ENCODE measurements around the gene UBE2E1.

The UBE2E1 gene

GRCh38 chr3:23793528-23794134 lies 12.1 kb upstream of the UBE2E1 start:
- DNase-seq (ENCODE audit: low read depth) = no peak

GRCh38 chr3:23795096-23795495 lies 10.7 kb upstream of the UBE2E1 start:
- no peak overlapping the region for H3K4me3 ChIP-seq (ENCODE audit: low read depth, low read length)
- DNase-seq (ENCODE audit: low read depth) = no peak
- TF ChIP-seq CTCF (IDR thresholded peaks at IDR 0.05; ENCODE audit: insufficient read depth, low read depth, low read length, missing control alignments) = no peak

More at GRCh38 chr3:23793528-23794134, 12.1 kb upstream of the UBE2E1 start:
- no peak for TF ChIP-seq CTCF (IDR thresholded peaks at IDR 0.05; ENCODE audit: insufficient read depth, low read depth, low read length, missing control alignments)
- H3K4me3 ChIP-seq (ENCODE audit: low read depth, low read length) = no peak overlapping the region

- no peak for DNase-seq (ENCODE audit: low read depth)
- H3K4me3 ChIP-seq (ENCODE audit: low read depth, low read length) = no peak overlapping the region
- TF ChIP-seq CTCF (IDR thresholded peaks at IDR 0.05; ENCODE audit: insufficient read depth, low read depth, low read length, missing control alignments) = no peak
Measured at GRCh38 chr3:23796518-23796917, 9.2 kb upstream of the UBE2E1 start.

- TF ChIP-seq CTCF (IDR thresholded peaks at IDR 0.05; ENCODE audit: insufficient read depth, low read depth, low read length, missing control alignments) = no peak
- peak; percentile 73 for DNase-seq (ENCODE audit: low read depth)
- H3K4me3 ChIP-seq (ENCODE audit: low read depth, low read length) = no peak overlapping the region
Measured at GRCh38 chr3:23797491-23797890, 8.3 kb upstream of the UBE2E1 start.

- TF ChIP-seq CTCF (IDR thresholded peaks at IDR 0.05; ENCODE audit: insufficient read depth, low read depth, low read length, missing control alignments) = no peak
Measured at GRCh38 chr3:23798456-23798855, 7.3 kb upstream of the UBE2E1 start.

GRCh38 chr3:23798876-23799275 lies 6.9 kb upstream of the UBE2E1 start:
- TF ChIP-seq CTCF (IDR thresholded peaks at IDR 0.05; ENCODE audit: insufficient read depth, low read depth, low read length, missing control alignments) = no peak
- DNase-seq (ENCODE audit: low read depth) = no peak
- no peak overlapping the region for H3K4me3 ChIP-seq (ENCODE audit: low read depth, low read length)

More at GRCh38 chr3:23798456-23798855, 7.3 kb upstream of the UBE2E1 start:
- no peak for DNase-seq (ENCODE audit: low read depth)
- H3K4me3 ChIP-seq (ENCODE audit: low read depth, low read length) = no peak overlapping the region

GRCh38 chr3:23800731-23801130 lies 5.0 kb upstream of the UBE2E1 start:
- TF ChIP-seq CTCF (IDR thresholded peaks at IDR 0.05; ENCODE audit: insufficient read depth, low read depth, low read length, missing control alignments) = peak; percentile 1

More at GRCh38 chr3:23800731-23801130, 5.0 kb upstream of the UBE2E1 start:
- DNase-seq (ENCODE audit: low read depth) = peak; percentile 32
- no peak overlapping the region for H3K4me3 ChIP-seq (ENCODE audit: low read depth, low read length)
